ENCODE measurements around the gene ATG4C.

ATG4C gene

GRCh38 chr1:62879962-62880361 lies 96.0 kb downstream of the ATG4C start:
- no peaks in the 10 kb centered on the region for H3K4me1 Mint-ChIP-seq
- H3K36me3 Mint-ChIP-seq (ENCODE audit: low read depth): no peaks in the 10 kb centered on the region
- H3K27ac Mint-ChIP-seq: no peak overlapping the region
- peaks cover 7% of the 10 kb centered on the region for H3K27me3 Mint-ChIP-seq (ENCODE audit: low read depth)
- H3K9me3 Mint-ChIP-seq: peaks cover 3% of the 10 kb centered on the region
- no peak for TF ChIP-seq CTCF (IDR thresholded peaks at IDR 0.05; ENCODE audit: unreplicated experiment in 3 of 3)
- no peak overlapping the region for H3K4me3 Mint-ChIP-seq

- TF ChIP-seq CTCF (IDR thresholded peaks at IDR 0.05; ENCODE audit: unreplicated experiment in 3 of 3): no peak
- no peak overlapping the region for H3K27ac Mint-ChIP-seq
- peaks cover 3% of the 10 kb centered on the region for H3K9me3 Mint-ChIP-seq
- no peaks in the 10 kb centered on the region for H3K4me1 Mint-ChIP-seq
- H3K4me3 Mint-ChIP-seq: no peak overlapping the region
- peaks cover 5% of the 10 kb centered on the region for H3K27me3 Mint-ChIP-seq (ENCODE audit: low read depth)
- no peaks in the 10 kb centered on the region for H3K36me3 Mint-ChIP-seq (ENCODE audit: low read depth)
These were observed 98.5 kb downstream of the ATG4C start for GRCh38 chr1:62882201-62883104.

- no peaks in the 10 kb centered on the region for H3K4me1 Mint-ChIP-seq
- H3K4me3 Mint-ChIP-seq: no peak overlapping the region
- H3K36me3 Mint-ChIP-seq (ENCODE audit: low read depth): no peaks in the 10 kb centered on the region
- no peak overlapping the region for H3K27ac Mint-ChIP-seq
- H3K9me3 Mint-ChIP-seq: no peaks in the 10 kb centered on the region
- no peaks in the 10 kb centered on the region for H3K27me3 Mint-ChIP-seq (ENCODE audit: low read depth)
- TF ChIP-seq CTCF (IDR thresholded peaks at IDR 0.05; ENCODE audit: unreplicated experiment in 3 of 3): no peak
These were observed 100.3 kb downstream of the ATG4C start for GRCh38 chr1:62884156-62884740.

GRCh38 chr1:62887799-62888507 lies 104.0 kb downstream of the ATG4C start:
- Mint-ChIP-seq H3K27me3 (ENCODE audit: low read depth) (no peaks in the 10 kb centered on the region), H3K36me3 (ENCODE audit: low read depth) (no peaks in the 10 kb centered on the region), H3K27ac (no peak overlapping the region), H3K4me3 (no peak overlapping the region), H3K4me1 (no peaks in the 10 kb centered on the region), H3K9me3 (no peaks in the 10 kb centered on the region)
- TF ChIP-seq CTCF (IDR thresholded peaks at IDR 0.05; ENCODE audit: unreplicated experiment in 3 of 3): no peak

- no peak overlapping the region for H3K27ac Mint-ChIP-seq
- no peaks in the 10 kb centered on the region for H3K4me1 Mint-ChIP-seq
- H3K27me3 Mint-ChIP-seq (ENCODE audit: low read depth): no peaks in the 10 kb centered on the region
- no peaks in the 10 kb centered on the region for H3K9me3 Mint-ChIP-seq
- H3K36me3 Mint-ChIP-seq (ENCODE audit: low read depth): no peaks in the 10 kb centered on the region
- no peak for TF ChIP-seq CTCF (IDR thresholded peaks at IDR 0.05; ENCODE audit: unreplicated experiment in 3 of 3)
- no peak overlapping the region for H3K4me3 Mint-ChIP-seq
These were observed 108.1 kb downstream of the ATG4C start for GRCh38 chr1:62891956-62892562.

Data from nephron (organoid).